OCI-LY1 (cell line): Measurements from ENCODE around the gene TMEM101.

Experiments
- H2AFZ ChIP-seq: fragments of 200-600 bp; sonication (generic), shearing (Covaris generic); 2 replicates; pipeline ENCODE4 v1.6.0; 2014; ENCODE audit warnings: antibody characterized with exemption, mild to moderate bottlenecking, low read length
- H3F3A ChIP-seq: fragments of 200-600 bp; sonication (generic), shearing (Covaris generic); 2 replicates; pipeline ENCODE4 v1.6.0; 2014; ENCODE audit warnings: mild to moderate bottlenecking, antibody characterized with exemption, low read length, moderate library complexity; ENCODE audit not compliant: insufficient read depth
- H3K27ac ChIP-seq: fragments of 200-600 bp; sonication (generic); 2 replicates; pipeline ENCODE4 v1.5.1; 2014; ENCODE audit warnings: low read length, mixed run types, mild to moderate bottlenecking, low read depth; ENCODE audit not compliant: poor library complexity, severe bottlenecking
- H3K27me3 ChIP-seq: fragments of 200-600 bp; sonication (generic); 2 replicates; pipeline ENCODE4 v1.6.0; 2014; ENCODE audit warnings: antibody characterized with exemption, mild to moderate bottlenecking, low read length, moderate library complexity; ENCODE audit not compliant: insufficient read depth
- H3K36me3 ChIP-seq: fragments of 200-600 bp; sonication (generic); 2 replicates; pipeline ENCODE4 v1.6.1; 2014; ENCODE audit warnings: mild to moderate bottlenecking, antibody characterized with exemption, low read length, moderate library complexity, mixed read lengths; ENCODE audit not compliant: insufficient read depth
- H3K4me1 ChIP-seq: fragments of 200-600 bp; sonication (generic); 2 replicates; pipeline ENCODE4 v1.5.1; 2014; ENCODE audit warnings: mild to moderate bottlenecking, low read length, moderate library complexity; ENCODE audit not compliant: insufficient read depth, severe bottlenecking
- H3K4me2 ChIP-seq: fragments of 200-600 bp; sonication (generic), shearing (Covaris generic); 2 replicates; pipeline ENCODE4 v1.6.1; 2014; ENCODE audit warnings: low read length
- H3K4me3 ChIP-seq: fragments of 200-600 bp; sonication (generic); 2 replicates; pipeline ENCODE4 v1.5.1; 2014; ENCODE audit warnings: low read length, low read depth, mild to moderate bottlenecking, mixed read lengths; ENCODE audit not compliant: poor library complexity, severe bottlenecking
- H3K79me2 ChIP-seq: fragments of 200-600 bp; shearing (Covaris generic); 2 replicates; pipeline ENCODE4 v1.6.1; 2016; ENCODE audit warnings: mixed run types, low read length, mixed read lengths; ENCODE audit not compliant: insufficient read depth
- H3K9ac ChIP-seq: fragments of 200-600 bp; sonication (generic), shearing (Covaris generic); 2 replicates; pipeline ENCODE4 v1.6.1; 2014; ENCODE audit warnings: mild to moderate bottlenecking, low read length, mixed read lengths
- H3K9me2 ChIP-seq: fragments of 200-600 bp; sonication (generic), shearing (Covaris generic); 2 replicates; pipeline ENCODE4 v1.6.1; 2014; ENCODE audit warnings: low read depth, mild to moderate bottlenecking, low read length, mixed read lengths
- H3K9me3 ChIP-seq: fragments of 200-600 bp; shearing (Covaris generic); 2 replicates; pipeline ENCODE4 v1.6.1; 2014; ENCODE audit warnings: low read length, mixed read lengths
- H4K20me1 ChIP-seq: fragments of 200-600 bp; sonication (generic), shearing (Covaris generic); 2 replicates; pipeline ENCODE4 v1.6.0; 2016; ENCODE audit warnings: mild to moderate bottlenecking, low read length; ENCODE audit not compliant: insufficient read depth
- CTCF ChIP-seq: fragments of 200-600 bp; sonication (generic), shearing (Covaris generic); IDR thresholded peaks from 2 replicates; pipeline ENCODE4 v1.5.1; 2017; ENCODE audit warnings: mild to moderate bottlenecking, antibody characterized with exemption, low read length, moderate library complexity, mixed read lengths
- EZH2 ChIP-seq: fragments of 200-600 bp; sonication (generic), shearing (Covaris generic); IDR thresholded peaks from 2 replicates; pipeline ENCODE4 v1.8.0; 2017; ENCODE audit warnings: borderline replicate concordance, mixed run types, mild to moderate bottlenecking, antibody characterized with exemption, low read length, moderate library complexity, mixed read lengths

TMEM101 gene

DNA sequence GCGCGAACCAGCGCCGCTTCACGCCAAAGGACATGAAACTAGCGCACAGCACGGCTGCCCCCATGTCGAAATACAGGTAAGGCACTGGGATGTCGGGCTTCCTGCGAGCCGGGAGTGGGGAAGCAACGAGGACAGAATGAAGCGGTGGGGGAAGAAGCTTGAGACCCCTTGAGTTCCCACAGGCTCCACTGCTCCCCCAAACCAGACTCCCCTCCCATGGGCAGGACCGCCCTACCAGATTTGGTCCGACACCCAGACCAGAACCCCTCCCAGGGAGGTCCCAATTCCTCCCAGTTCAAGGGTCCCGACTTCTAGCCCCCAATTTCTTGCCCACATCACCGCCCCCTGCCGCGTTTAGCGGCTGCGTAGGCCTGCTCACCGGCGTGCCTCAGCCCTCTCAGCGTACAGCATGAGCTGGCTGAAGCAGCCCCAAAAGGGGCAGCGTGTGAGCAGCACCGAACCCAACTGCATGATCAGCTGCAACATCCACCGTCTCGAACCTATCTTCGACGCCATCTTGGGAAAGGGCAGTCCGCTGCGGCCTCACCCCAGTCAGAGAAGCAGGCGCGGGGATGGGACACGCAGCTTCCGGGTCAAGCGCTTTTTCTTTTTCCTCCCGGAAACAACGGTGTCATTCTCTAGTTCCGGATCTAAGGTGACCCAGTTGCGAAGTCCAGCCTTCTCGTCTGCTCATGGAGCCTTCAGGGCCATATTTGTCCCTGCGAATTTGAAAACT lies at the start of gene TMEM101:
Gene TMEM101, minus strand, starts transcription at position 527 of the 736 bp plus-strand sequence. Its CDS starts 11 bp downstream, at position 516.
- H3K27ac ChIP-seq: peak within 1 kb of the TSS; percentile 45
- no peaks in the 10 kb centered on the region for H3K36me3 ChIP-seq

GRCh38 chr17:44063704-44064639 lies 49.2 kb upstream of the TMEM101 start:
- no peaks in the 10 kb centered on the region for H4K20me1 ChIP-seq
- peaks cover 62% of the 10 kb centered on the region for H3K79me2 ChIP-seq
- H3K4me1 ChIP-seq: peaks cover 21% of the 10 kb centered on the region
- no peak overlapping the region for H3K9ac ChIP-seq
- no peak overlapping the region for H2AFZ ChIP-seq
- H3K4me3 ChIP-seq: no peak overlapping the region
- H3K27me3 ChIP-seq: no peaks in the 10 kb centered on the region
- TF ChIP-seq CTCF: no peak
- no peak for TF ChIP-seq EZH2
- peaks cover 49% of the 10 kb centered on the region for H3K36me3 ChIP-seq
- H3K27ac ChIP-seq: no peak overlapping the region
- no peaks in the 10 kb centered on the region for H3K9me3 ChIP-seq
- no peaks in the 10 kb centered on the region; the same call in 1 of the 2 replicates for H3F3A ChIP-seq
- H3K9me2 ChIP-seq: no peaks in the 10 kb centered on the region
- no peak overlapping the region for H3K4me2 ChIP-seq

More for the DNA sequence above, at the start of gene TMEM101:
- no peaks in the 10 kb centered on the region for H3K9me3 ChIP-seq
- H4K20me1 ChIP-seq: no peaks in the 10 kb centered on the region
- H3K79me2 ChIP-seq: no peaks in the 10 kb centered on the region
- TF ChIP-seq EZH2 (no peak), CTCF (no peak)
- H2AFZ ChIP-seq: peak within 1 kb of the TSS; percentile 88
- no peaks in the 10 kb centered on the region for H3F3A ChIP-seq
- peaks cover 15% of the 10 kb centered on the region for H3K4me1 ChIP-seq
- peak within 1 kb of the TSS; percentile 96 for H3K4me3 ChIP-seq
- no peaks in the 10 kb centered on the region for H3K9me2 ChIP-seq
- no peaks in the 10 kb centered on the region for H3K27me3 ChIP-seq
- H3K9ac ChIP-seq: peak within 1 kb of the TSS; percentile 97
- H3K4me2 ChIP-seq: peak within 1 kb of the TSS; percentile 91

DNA sequence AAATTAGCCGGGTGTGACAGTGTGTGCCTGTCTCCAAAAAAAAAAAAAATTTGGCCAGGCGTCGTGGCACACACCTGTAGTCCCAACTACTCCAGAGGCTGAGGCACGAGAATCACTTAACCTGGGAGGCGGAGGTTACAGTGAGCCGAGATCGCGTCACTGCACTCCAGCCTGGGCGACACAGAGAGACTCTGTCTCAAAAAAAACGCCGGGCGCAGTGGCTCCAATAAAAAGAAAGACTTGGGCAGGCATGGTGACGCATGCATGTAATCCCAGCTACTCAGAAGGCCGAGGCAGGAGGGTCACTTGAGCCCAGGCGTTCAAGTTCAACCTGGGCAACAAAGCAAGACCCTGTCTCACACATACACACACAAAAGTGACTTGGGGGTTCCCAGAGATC lies 48.1 kb upstream of the TMEM101 start:
- Histone ChIP-seq H4K20me1 (no peaks in the 10 kb centered on the region), H3K9me2 (no peaks in the 10 kb centered on the region), H3K79me2 (peaks cover 65% of the 10 kb centered on the region)

More for the DNA sequence above, 48.1 kb upstream of the TMEM101 start:
- no peak overlapping the region for H3K4me3 ChIP-seq
- H2AFZ ChIP-seq: no peak overlapping the region
- no peaks in the 10 kb centered on the region for H3K9me3 ChIP-seq
- no peak overlapping the region for H3K4me2 ChIP-seq
- peaks cover 58% of the 10 kb centered on the region for H3K36me3 ChIP-seq
- no peaks in the 10 kb centered on the region; the same call in 1 of the 2 replicates for H3F3A ChIP-seq
- TF ChIP-seq EZH2: no peak
- TF ChIP-seq CTCF: no peak
- no peak overlapping the region for H3K9ac ChIP-seq
- H3K4me1 ChIP-seq: peaks cover 21% of the 10 kb centered on the region
- no peaks in the 10 kb centered on the region for H3K27me3 ChIP-seq
- no peak overlapping the region for H3K27ac ChIP-seq
